Mesenchymal stem cell (in vitro differentiated cells and primary cell): ENCODE data around the gene LARGE1.

ENCODE experiments used
- DNase-seq: peaks from one replicate; pipeline ENCODE4 v3.0.0-alpha.2; 2013
- H2AFZ ChIP-seq: one replicate; pipeline ENCODE4 v1.6.1; 2013; ENCODE audit warnings: low read depth, mild to moderate bottlenecking, control low read depth, inconsistent platforms, low read length, moderate library complexity
- H2AK5ac ChIP-seq: 2 replicates; pipeline ENCODE4 v1.6.1; 2013; ENCODE audit warnings: low read length, moderate library complexity, mild to moderate bottlenecking, inconsistent platforms; ENCODE audit not compliant: severe bottlenecking
- H2BK120ac ChIP-seq: one replicate; pipeline ENCODE4 v1.6.1; 2013; ENCODE audit warnings: low read depth, mild to moderate bottlenecking, inconsistent platforms, low read length, moderate library complexity
- H2BK12ac ChIP-seq, 2 experiments: one replicate each; pipeline ENCODE4 v1.6.1; 2013; ENCODE audit warnings: inconsistent platforms in 2 of 2, low read length in 2 of 2, mild to moderate bottlenecking in 2 of 2, moderate library complexity in 2 of 2, control low read depth in 1 of 2
- H2BK15ac ChIP-seq: one replicate; pipeline ENCODE4 v1.6.1; 2013; ENCODE audit warnings: mild to moderate bottlenecking, low read depth, inconsistent platforms; ENCODE audit not compliant: poor library complexity, severe bottlenecking
- H2BK5ac ChIP-seq: 2 replicates; pipeline ENCODE4 v1.6.1; 2013; ENCODE audit warnings: low read depth, mild to moderate bottlenecking, low read length, control low read depth, inconsistent platforms; ENCODE audit not compliant: poor library complexity, severe bottlenecking
- H3K14ac ChIP-seq, 2 experiments: one replicate each; pipeline ENCODE4 v1.6.1; 2013; ENCODE audit warnings: inconsistent platforms in 2 of 2, low read length in 2 of 2, control low read depth in 1 of 2, mild to moderate bottlenecking in 1 of 2, moderate library complexity in 1 of 2
- H3K18ac ChIP-seq, 2 experiments: one replicate each; pipeline ENCODE4 v1.6.1; 2013; ENCODE audit warnings: inconsistent platforms in 2 of 2, low read length in 2 of 2, control low read depth in 1 of 2, low read depth in 1 of 2, mild to moderate bottlenecking in 1 of 2
- H3K23ac ChIP-seq, 2 experiments: one replicate each; pipeline ENCODE4 v1.6.1; 2013; ENCODE audit warnings: inconsistent platforms in 2 of 2, low read length in 2 of 2, mild to moderate bottlenecking in 2 of 2, moderate library complexity in 2 of 2, control low read depth in 1 of 2
- H3K27ac ChIP-seq: 2 replicates; pipeline ENCODE4 v1.5.1; 2013; ENCODE audit warnings: mild to moderate bottlenecking, moderate library complexity, low read length, control low read depth, inconsistent platforms; ENCODE audit not compliant: poor library complexity, severe bottlenecking
- H3K27me3 ChIP-seq, 2 experiments: 2 replicates each; pipeline versions ENCODE4 v1.6.1 to v1.7.0; 2013; ENCODE audit warnings: low read length in 2 of 2, mild to moderate bottlenecking in 2 of 2, moderate library complexity in 2 of 2, control low read depth in 1 of 2, inconsistent platforms in 1 of 2; ENCODE audit not compliant: control insufficient read depth in 1 of 2, insufficient read depth in 1 of 2
- H3K36me3 ChIP-seq, 2 experiments: 2 replicates each; pipeline versions ENCODE4 v1.6.1 to v1.7.0; 2013; ENCODE audit warnings: low read length in 2 of 2, control low read depth in 1 of 2, inconsistent platforms in 1 of 2, low read depth in 1 of 2, mild to moderate bottlenecking in 1 of 2; ENCODE audit not compliant: insufficient read depth in 2 of 2, control insufficient read depth in 1 of 2
- H3K4ac ChIP-seq, 2 experiments: one replicate each; pipeline ENCODE4 v1.6.1; 2013; ENCODE audit warnings: inconsistent platforms in 2 of 2, low read length in 2 of 2, mild to moderate bottlenecking in 2 of 2, moderate library complexity in 2 of 2, control low read depth in 1 of 2, low read depth in 1 of 2
- H3K4me1 ChIP-seq: 2 replicates; pipeline ENCODE4 v1.6.1; 2013; ENCODE audit warnings: low read depth, low read length, control low read depth; ENCODE audit not compliant: control insufficient read depth, insufficient read depth
- H3K4me2 ChIP-seq: 2 replicates; pipeline ENCODE4 v1.6.1; 2013; ENCODE audit warnings: low read length, mild to moderate bottlenecking, inconsistent platforms; ENCODE audit not compliant: poor library complexity, severe bottlenecking
- H3K4me3 ChIP-seq, 2 experiments: 2 replicates each; pipeline versions ENCODE4 v1.5.1 to v1.7.0; 2013; ENCODE audit warnings: low read length in 2 of 2, mild to moderate bottlenecking in 2 of 2, control low read depth in 1 of 2, low read depth in 1 of 2; ENCODE audit not compliant: insufficient read depth in 1 of 2
- H3K79me1 ChIP-seq: replicated peaks from 2 replicates; pipeline ENCODE4 v1.6.1; 2013; ENCODE audit warnings: mild to moderate bottlenecking, control low read depth, low read length, inconsistent platforms; ENCODE audit not compliant: poor library complexity, severe bottlenecking
- H3K9ac ChIP-seq: 2 replicates; pipeline ENCODE4 v1.7.0; 2013; ENCODE audit warnings: mild to moderate bottlenecking, low read length, moderate library complexity
- H3K9me3 ChIP-seq: 2 replicates; pipeline ENCODE4 v1.7.0; 2013; ENCODE audit warnings: mild to moderate bottlenecking, low read length; ENCODE audit not compliant: control insufficient read depth
- H4K8ac ChIP-seq: one replicate; pipeline ENCODE4 v1.6.1; 2013; ENCODE audit warnings: inconsistent platforms, mild to moderate bottlenecking, low read length, moderate library complexity
- H4K91ac ChIP-seq: one replicate; pipeline ENCODE4 v1.6.1; 2013; ENCODE audit warnings: mild to moderate bottlenecking, low read length, inconsistent platforms
- WGBS: methylation state at CpG from one replicate; pipeline ENCODE4 v1.1.7; 2013; ENCODE audit warnings: mixed read lengths; 5-methylcytosine and 5-hydroxymethylcytosine counted together

LARGE1 gene

DNA sequence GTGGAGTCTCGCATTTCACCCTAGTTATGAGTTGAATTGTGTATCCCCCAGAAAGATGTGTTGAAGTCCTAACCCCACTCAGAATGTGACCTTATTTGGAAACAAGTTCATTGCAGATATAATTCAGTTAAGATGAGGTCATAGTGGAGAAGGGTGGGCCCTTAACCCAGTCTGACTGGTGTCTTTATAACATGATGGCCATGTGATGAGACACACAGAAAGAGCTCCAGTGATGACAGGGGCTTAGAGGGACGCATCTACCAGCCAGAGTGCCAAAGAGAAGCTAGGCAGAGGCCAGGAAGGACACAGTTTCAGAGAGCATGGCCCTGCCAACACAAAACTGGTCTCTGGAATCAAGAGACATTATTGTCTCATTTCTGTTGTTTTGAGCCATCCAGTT lies 50.3 kb downstream of the LARGE1 start:
- Histone ChIP-seq H3K4me3 (no peak overlapping the region), H3K36me3 (no peaks in the 10 kb centered on the region), H2BK120ac (no peak overlapping the region), H4K91ac (no peak overlapping the region), H4K8ac (no peak overlapping the region), H3K4ac (no peak overlapping the region), H3K14ac (no peak overlapping the region), H2BK15ac (no peak overlapping the region), H3K79me1 (peaks cover 5% of the 10 kb centered on the region), H3K4me1 (peaks cover 5% of the 10 kb centered on the region), H2BK12ac (no peak overlapping the region), H3K9ac (no peak overlapping the region), H3K27me3 (no peaks in the 10 kb centered on the region), H3K23ac (no peak overlapping the region), H2BK5ac (no peak overlapping the region), H3K18ac (no peak overlapping the region), H3K9me3 (no peaks in the 10 kb centered on the region), H3K27ac (no peak overlapping the region), H3K4me2 (no peak overlapping the region), H2AK5ac (no peak overlapping the region), H2AFZ (no peak overlapping the region)
- WGBS, result 74% methylated on average over 2 of the region's 2 CpGs
- peak; percentile 31 for DNase-seq

DNA sequence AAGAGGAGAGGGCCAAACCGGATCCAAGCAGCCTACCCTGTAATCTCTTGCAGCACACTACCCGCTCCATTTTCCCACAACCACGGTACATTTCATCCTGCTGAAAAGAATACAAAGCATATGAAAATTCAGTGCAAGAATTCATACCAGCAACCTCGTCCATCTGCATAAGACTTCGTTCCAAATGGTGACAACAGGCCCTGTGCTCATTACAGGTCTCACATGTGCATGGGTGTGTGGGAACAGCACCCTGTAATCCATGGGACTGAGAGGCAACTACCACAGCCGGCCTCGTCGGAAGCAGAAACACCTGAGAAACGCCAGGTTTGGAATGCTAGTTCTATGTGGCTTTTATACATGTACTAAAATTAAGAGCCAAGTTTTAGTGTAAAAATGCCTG lies 52.3 kb downstream of the LARGE1 start:
- Histone ChIP-seq H2AFZ (no peak overlapping the region), H2AK5ac (no peak overlapping the region), H3K4me3 (no peak overlapping the region), H3K4me1 (peaks cover 5% of the 10 kb centered on the region), H3K27me3 (no peaks in the 10 kb centered on the region), H3K23ac (no peak overlapping the region), H2BK120ac (no peak overlapping the region), H3K4me2 (no peak overlapping the region), H3K79me1 (peaks cover 4% of the 10 kb centered on the region), H2BK5ac (no peak overlapping the region), H2BK15ac (no peak overlapping the region), H4K91ac (no peak overlapping the region), H4K8ac (no peak overlapping the region), H3K18ac (no peak overlapping the region), H3K4ac (no peak overlapping the region), H2BK12ac (no peak overlapping the region), H3K9ac (peak overlapping the region; percentile 69), H3K9me3 (no peaks in the 10 kb centered on the region), H3K36me3 (no peaks in the 10 kb centered on the region), H3K14ac (no peak overlapping the region), H3K27ac (no peak overlapping the region)
- no peak for DNase-seq
- 98% methylated on average over 9 of the region's 9 CpGs for WGBS

DNA sequence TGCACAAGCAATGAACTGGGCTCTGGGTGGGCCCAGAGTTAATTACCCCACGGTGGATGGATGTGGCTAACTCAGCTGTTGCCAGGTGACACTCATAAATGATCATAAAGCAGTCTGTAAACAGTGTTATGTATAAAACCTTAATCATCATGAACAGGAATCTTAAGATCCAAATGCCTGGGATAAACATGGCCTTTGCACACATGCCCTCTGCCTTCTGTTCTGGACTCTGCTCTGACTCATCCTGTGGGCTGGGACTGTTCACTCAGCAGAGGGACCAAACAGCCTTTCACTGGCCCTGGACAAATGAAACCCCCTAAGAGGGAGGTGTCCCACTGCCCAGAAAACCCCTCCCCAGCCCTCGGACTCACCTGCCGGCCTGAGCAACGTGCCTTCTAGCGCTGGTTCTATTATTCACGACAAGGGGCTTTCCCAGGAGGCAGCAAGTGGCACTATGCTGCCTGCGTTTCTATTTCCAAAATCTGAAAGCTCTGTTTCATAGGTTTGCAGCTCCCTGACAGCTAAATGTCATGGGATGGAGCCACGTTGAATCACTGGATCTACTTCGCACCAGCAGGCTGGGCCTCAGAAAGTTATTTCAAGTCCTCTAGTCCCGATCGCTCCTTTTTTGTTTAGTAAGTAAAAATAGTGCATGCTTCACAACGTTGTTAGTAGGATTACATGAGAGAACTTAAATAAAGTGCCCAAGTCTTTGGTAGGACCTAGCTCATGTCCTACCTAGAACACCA lies 53.0 kb downstream of the LARGE1 start:
- WGBS, result 68% methylated on average over 11 of the region's 12 CpGs
- no peaks in the 10 kb centered on the region for H3K9me3 ChIP-seq
- no peak overlapping the region for H3K23ac ChIP-seq
- H3K79me1 ChIP-seq, result peaks cover 3% of the 10 kb centered on the region
- DNase-seq, result peak; percentile 81
- H2BK15ac ChIP-seq, result no peak overlapping the region
- H3K4me3 ChIP-seq, result peak overlapping the region in 1 of 2 experiments; percentile 8
- no peak overlapping the region for H4K8ac ChIP-seq
- H2BK120ac ChIP-seq, result no peak overlapping the region
- H2BK12ac ChIP-seq, result peak overlapping the region; percentile 1 to 25
- H3K27me3 ChIP-seq, result no peaks in the 10 kb centered on the region
- H3K27ac ChIP-seq, result no peak overlapping the region
- H3K9ac ChIP-seq, result peak overlapping the region; percentile 69
- peak overlapping the region; percentile 37 to 38 for H3K18ac ChIP-seq
- H2AFZ ChIP-seq, result no peak overlapping the region
- peak overlapping the region; percentile 67 for H4K91ac ChIP-seq
- no peak overlapping the region for H3K14ac ChIP-seq
- H3K4ac ChIP-seq, result no peak overlapping the region
- H3K4me1 ChIP-seq, result peaks cover 5% of the 10 kb centered on the region
- no peaks in the 10 kb centered on the region for H3K36me3 ChIP-seq
- no peak overlapping the region for H2AK5ac ChIP-seq
- H2BK5ac ChIP-seq, result no peak overlapping the region
- H3K4me2 ChIP-seq, result no peak overlapping the region

DNA sequence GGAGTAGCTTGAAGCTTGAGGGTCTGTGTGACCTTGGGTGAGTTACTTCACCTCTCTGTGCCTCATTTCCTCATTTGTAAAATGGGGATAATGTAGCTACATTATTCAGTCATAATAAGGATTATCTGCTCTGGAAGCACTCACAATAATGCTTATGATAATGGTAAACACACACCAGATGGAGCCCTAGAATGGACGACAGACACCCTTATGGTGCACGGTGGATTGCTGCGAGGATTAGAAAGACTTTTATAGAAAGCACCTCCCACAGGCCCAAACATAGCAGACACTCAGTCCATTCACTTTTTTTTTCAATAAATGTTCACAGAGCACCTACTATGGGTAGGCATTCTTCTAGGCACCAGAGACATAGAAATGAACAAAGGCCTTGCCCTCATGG lies 53.8 kb downstream of the LARGE1 start:
- Histone ChIP-seq H3K9me3 (no peaks in the 10 kb centered on the region), H4K8ac (no peak overlapping the region), H2BK15ac (no peak overlapping the region), H3K4ac (no peak overlapping the region), H3K4me1 (peaks cover 2% of the 10 kb centered on the region), H3K23ac (no peak overlapping the region), H2AFZ (no peak overlapping the region), H3K14ac (no peak overlapping the region), H2BK120ac (no peak overlapping the region), H3K27ac (no peak overlapping the region), H4K91ac (no peak overlapping the region), H3K36me3 (no peaks in the 10 kb centered on the region), H3K9ac (peak overlapping the region; percentile 69), H2BK12ac (no peak overlapping the region), H3K4me3 (no peak overlapping the region), H3K27me3 (no peaks in the 10 kb centered on the region), H3K79me1 (peaks cover 2% of the 10 kb centered on the region), H2BK5ac (no peak overlapping the region), H3K4me2 (no peak overlapping the region), H2AK5ac (no peak overlapping the region), H3K18ac (peak overlapping the region in 1 of 2 experiments; percentile 37)
- 91% methylated on average over 3 of the region's 3 CpGs for WGBS
- no peak for DNase-seq
